ENCODE results near the gene METTL16.
"Not testable (repeated sequence)": the region's sequence is repeated elsewhere in the genome, so short reads cannot be mapped to it uniquely, and the experiment has no call there.

METTL16 gene

DNA sequence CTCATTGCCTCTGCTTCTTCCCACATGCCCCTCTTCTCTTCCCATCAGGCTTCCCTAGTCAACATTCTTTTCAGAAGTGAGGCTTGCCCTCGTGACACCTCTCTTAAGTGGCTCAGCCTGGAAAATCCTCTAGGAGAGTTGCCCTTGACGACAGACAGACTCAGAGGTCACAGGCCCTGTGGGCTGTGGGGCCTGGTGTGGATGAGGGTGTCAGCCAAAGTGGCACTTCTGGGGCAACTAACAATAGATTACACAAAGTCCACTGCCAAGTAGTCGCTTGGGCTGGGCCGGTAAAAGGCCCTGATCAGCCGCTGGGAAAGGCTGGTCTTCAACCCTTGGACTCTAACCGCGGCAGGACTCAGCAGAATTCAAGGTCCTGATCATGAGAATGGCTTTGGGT, 33.7 kb upstream of the METTL16 start:
- H3K27ac ChIP-seq (ENCODE audit: low read depth, low read length, poor library complexity, severe bottlenecking), result no peak overlapping the region
- H3K4me3 ChIP-seq (ENCODE audit: low read depth, low read length, poor library complexity, severe bottlenecking), result no peak overlapping the region
- H2AFZ ChIP-seq (ENCODE audit: low read length), result no peak overlapping the region
- no peaks in the 10 kb centered on the region for H3K9me3 ChIP-seq (ENCODE audit: low read length)
- no peak overlapping the region for H3K9ac ChIP-seq (ENCODE audit: low read length)
- H3K79me2 ChIP-seq (ENCODE audit: insufficient read depth, low read length), result no peaks in the 10 kb centered on the region
- H3F3A ChIP-seq (ENCODE audit: insufficient read depth, low read length), result no peaks in the 10 kb centered on the region
- peaks cover 25% of the 10 kb centered on the region for H3K4me1 ChIP-seq (ENCODE audit: insufficient read depth, low read length, severe bottlenecking)
- no peak overlapping the region for H3K4me2 ChIP-seq (ENCODE audit: low read length)
- H4K20me1 ChIP-seq (ENCODE audit: insufficient read depth, low read length), result no peaks in the 10 kb centered on the region
- H3K36me3 ChIP-seq (ENCODE audit: insufficient read depth, low read length), result no peaks in the 10 kb centered on the region
- no peaks in the 10 kb centered on the region for H3K27me3 ChIP-seq (ENCODE audit: insufficient read depth, low read length)
- TF ChIP-seq, protein P1, sequence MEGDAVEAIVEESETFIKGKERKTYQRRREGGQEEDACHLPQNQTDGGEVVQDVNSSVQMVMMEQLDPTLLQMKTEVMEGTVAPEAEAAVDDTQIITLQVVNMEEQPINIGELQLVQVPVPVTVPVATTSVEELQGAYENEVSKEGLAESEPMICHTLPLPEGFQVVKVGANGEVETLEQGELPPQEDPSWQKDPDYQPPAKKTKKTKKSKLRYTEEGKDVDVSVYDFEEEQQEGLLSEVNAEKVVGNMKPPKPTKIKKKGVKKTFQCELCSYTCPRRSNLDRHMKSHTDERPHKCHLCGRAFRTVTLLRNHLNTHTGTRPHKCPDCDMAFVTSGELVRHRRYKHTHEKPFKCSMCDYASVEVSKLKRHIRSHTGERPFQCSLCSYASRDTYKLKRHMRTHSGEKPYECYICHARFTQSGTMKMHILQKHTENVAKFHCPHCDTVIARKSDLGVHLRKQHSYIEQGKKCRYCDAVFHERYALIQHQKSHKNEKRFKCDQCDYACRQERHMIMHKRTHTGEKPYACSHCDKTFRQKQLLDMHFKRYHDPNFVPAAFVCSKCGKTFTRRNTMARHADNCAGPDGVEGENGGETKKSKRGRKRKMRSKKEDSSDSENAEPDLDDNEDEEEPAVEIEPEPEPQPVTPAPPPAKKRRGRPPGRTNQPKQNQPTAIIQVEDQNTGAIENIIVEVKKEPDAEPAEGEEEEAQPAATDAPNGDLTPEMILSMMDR (IDR thresholded peaks at IDR 0.05; ENCODE audit: low read length), result no peak
- no peak for TF ChIP-seq EZH2 (IDR thresholded peaks at IDR 0.05; ENCODE audit: borderline replicate concordance, low read length)
- no peaks in the 10 kb centered on the region for H3K9me2 ChIP-seq (ENCODE audit: low read depth, low read length)

DNA sequence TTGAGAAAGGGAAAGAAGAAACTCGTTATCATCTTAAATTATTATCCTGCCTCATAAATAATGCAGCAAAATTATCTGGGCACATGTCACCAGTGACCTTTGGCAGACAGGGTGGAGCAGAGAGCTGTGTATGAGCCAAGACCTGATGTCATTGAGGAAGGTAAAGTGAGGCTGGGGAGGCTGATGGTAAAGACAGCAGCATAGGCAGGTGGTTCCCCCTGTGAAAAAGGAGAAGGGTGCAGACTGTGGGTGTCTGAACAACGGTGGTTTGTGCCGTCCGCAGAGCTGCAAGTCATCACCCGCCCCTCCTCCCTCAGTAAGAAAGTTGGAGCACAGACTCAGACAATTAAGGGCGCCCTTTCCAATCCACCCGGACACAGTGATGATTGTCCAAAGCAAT, 30.8 kb upstream of the METTL16 start:
- Histone ChIP-seq H2AFZ (ENCODE audit: low read length) (no peak overlapping the region), H3K4me2 (ENCODE audit: low read length) (no peak overlapping the region)

DNA sequence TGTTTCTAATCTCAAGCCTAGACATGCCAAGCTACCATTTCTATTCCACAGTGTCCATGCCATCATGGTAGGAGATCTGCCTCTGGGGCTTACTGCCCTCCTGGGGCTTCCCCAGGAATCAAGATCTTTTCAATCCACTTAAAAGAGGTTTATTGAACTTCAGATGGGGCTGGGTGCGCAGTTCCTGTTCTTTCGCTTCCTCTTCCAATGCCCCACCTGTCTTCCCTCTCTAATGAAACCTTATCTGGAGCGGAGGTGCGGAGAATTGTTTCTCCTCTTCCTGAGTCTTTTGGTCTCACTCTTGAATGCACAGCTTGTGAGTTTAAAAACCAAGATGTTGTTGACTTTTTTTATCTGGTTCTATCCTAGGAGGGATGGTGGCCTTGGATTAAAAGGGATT, 30.4 kb upstream of the METTL16 start:
- H3K27ac ChIP-seq (ENCODE audit: low read depth, low read length, poor library complexity, severe bottlenecking), result no peak overlapping the region
- H2AFZ ChIP-seq (ENCODE audit: low read length), result no peak overlapping the region
- TF ChIP-seq EZH2 (IDR thresholded peaks at IDR 0.05; ENCODE audit: borderline replicate concordance, low read length), result no peak
- no peaks in the 10 kb centered on the region for H3K9me2 ChIP-seq (ENCODE audit: low read depth, low read length)
- H3K4me3 ChIP-seq (ENCODE audit: low read depth, low read length, poor library complexity, severe bottlenecking), result no peak overlapping the region
- H3K9me3 ChIP-seq (ENCODE audit: low read length), result no peaks in the 10 kb centered on the region
- no peaks in the 10 kb centered on the region for H3K79me2 ChIP-seq (ENCODE audit: insufficient read depth, low read length)
- H3K36me3 ChIP-seq (ENCODE audit: insufficient read depth, low read length), result no peaks in the 10 kb centered on the region
- H4K20me1 ChIP-seq (ENCODE audit: insufficient read depth, low read length), result no peaks in the 10 kb centered on the region
- no peak overlapping the region for H3K4me2 ChIP-seq (ENCODE audit: low read length)
- no peaks in the 10 kb centered on the region for H3F3A ChIP-seq (ENCODE audit: insufficient read depth, low read length)
- no peak overlapping the region for H3K9ac ChIP-seq (ENCODE audit: low read length)
- peaks cover 25% of the 10 kb centered on the region for H3K4me1 ChIP-seq (ENCODE audit: insufficient read depth, low read length, severe bottlenecking)
- H3K27me3 ChIP-seq (ENCODE audit: insufficient read depth, low read length), result no peaks in the 10 kb centered on the region

More for the DNA sequence above, 30.8 kb upstream of the METTL16 start:
- Histone ChIP-seq H3K4me1 (ENCODE audit: insufficient read depth, low read length, severe bottlenecking) (peaks cover 25% of the 10 kb centered on the region), H3F3A (ENCODE audit: insufficient read depth, low read length) (no peaks in the 10 kb centered on the region), H3K9me3 (ENCODE audit: low read length) (no peaks in the 10 kb centered on the region), H3K27ac (ENCODE audit: low read depth, low read length, poor library complexity, severe bottlenecking) (no peak overlapping the region), H3K36me3 (ENCODE audit: insufficient read depth, low read length) (no peaks in the 10 kb centered on the region), H3K27me3 (ENCODE audit: insufficient read depth, low read length) (no peaks in the 10 kb centered on the region), H3K9ac (ENCODE audit: low read length) (no peak overlapping the region), H3K79me2 (ENCODE audit: insufficient read depth, low read length) (no peaks in the 10 kb centered on the region), H4K20me1 (ENCODE audit: insufficient read depth, low read length) (no peaks in the 10 kb centered on the region), H3K4me3 (ENCODE audit: low read depth, low read length, poor library complexity, severe bottlenecking) (no peak overlapping the region), H3K9me2 (ENCODE audit: low read depth, low read length) (no peaks in the 10 kb centered on the region)
- no peak for TF ChIP-seq EZH2 (IDR thresholded peaks at IDR 0.05; ENCODE audit: borderline replicate concordance, low read length)
- TF ChIP-seq, protein P1 (IDR thresholded peaks at IDR 0.05; ENCODE audit: low read length), result no peak

DNA sequence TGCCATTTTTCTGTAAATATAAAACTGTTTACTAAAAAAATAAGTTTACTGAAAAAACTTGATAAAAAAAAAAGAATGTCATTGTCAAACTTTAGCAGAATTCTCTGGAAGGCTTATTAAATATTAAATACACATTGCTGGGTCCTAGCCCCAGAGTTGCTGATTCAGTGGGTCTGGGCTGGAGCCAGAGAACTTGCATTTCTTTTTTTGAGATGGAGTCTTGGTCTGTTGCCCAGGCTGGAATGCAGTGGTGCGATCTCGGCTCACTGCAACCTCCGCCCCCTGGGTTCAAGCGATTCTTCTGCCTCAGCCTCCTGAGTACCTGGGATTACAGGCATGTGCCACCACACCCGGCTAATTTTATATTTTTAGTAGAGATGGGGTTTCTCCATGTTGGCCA, 25.9 kb upstream of the METTL16 start:
- H3K36me3 ChIP-seq (ENCODE audit: insufficient read depth, low read length); H3K9ac ChIP-seq (ENCODE audit: low read length); H3K9me2 ChIP-seq (ENCODE audit: low read depth, low read length); H3K27me3 ChIP-seq (ENCODE audit: insufficient read depth, low read length); H4K20me1 ChIP-seq (ENCODE audit: insufficient read depth, low read length); H3K4me2 ChIP-seq (ENCODE audit: low read length); H3F3A ChIP-seq (ENCODE audit: insufficient read depth, low read length); H2AFZ ChIP-seq (ENCODE audit: low read length); H3K27ac ChIP-seq (ENCODE audit: low read depth, low read length, poor library complexity, severe bottlenecking); H3K9me3 ChIP-seq (ENCODE audit: low read length); H3K4me3 ChIP-seq (ENCODE audit: low read depth, low read length, poor library complexity, severe bottlenecking); H3K79me2 ChIP-seq (ENCODE audit: insufficient read depth, low read length): not testable (repeated sequence)
- H3K4me1 ChIP-seq (ENCODE audit: insufficient read depth, low read length, severe bottlenecking), result peaks cover 11% of the 10 kb centered on the region

Measured in OCI-LY1 (cell line).